Cardiac muscle cell (in vitro differentiated cells and primary cell): ENCODE measurements around the gene UBE2K. TPM values are rescaled to one million over a fixed set of nuclear protein-coding genes. Genes with fewer than 3 reads are reported as not detected.
"Not testable (repeated sequence)": the region's sequence is repeated elsewhere in the genome, so short reads cannot be mapped to it uniquely, and the experiment has no call there.

Experiments used
- DNase-seq, 2 donors: peaks; one replicate each; pipeline versions ENCODE4 v3.0.0 to v3.0.0-alpha.2; 2010 to 2017; ENCODE audit warnings: low read depth in 1 of 2, low spot score in 1 of 2
- H3K27ac ChIP-seq: fragments of 200-600 bp; sonication (generic); 2 replicates; pipeline ENCODE4 v1.5.1; 2016
- H3K27me3 ChIP-seq: fragments of 200-600 bp; sonication (generic); 2 replicates; pipeline ENCODE4 v1.6.0; 2016; ENCODE audit warnings: control low read depth
- H3K36me3 ChIP-seq: fragments of 200-600 bp; sonication (generic); 2 replicates; pipeline ENCODE4 v1.5.1; 2016; ENCODE audit warnings: control low read depth
- H3K4me1 ChIP-seq: fragments of 200-600 bp; sonication (generic); 2 replicates; pipeline ENCODE4 v1.8.1; 2017; ENCODE audit warnings: low read depth, mild to moderate bottlenecking, mixed run types
- H3K4me3 ChIP-seq: fragments of 200-600 bp; sonication (generic); 2 replicates; pipeline ENCODE4 v1.5.1; 2016; ENCODE audit warnings: mild to moderate bottlenecking
- H3K9me3 ChIP-seq: fragments of 200-600 bp; sonication (generic); 2 replicates; pipeline ENCODE4 v1.5.1; 2017; ENCODE audit warnings: low read depth, mild to moderate bottlenecking, control low read depth
- CTCF ChIP-seq: IDR thresholded peaks from 2 replicates; pipeline ENCODE4 v1.5.1; 2012; ENCODE audit warnings: low read depth, mild to moderate bottlenecking, low read length
- polyA plus RNA-seq: library from polyadenylated mRNA; unstranded; fragments of >200 nt; fragmentation: Nextera tagmentation; extraction: Ambion mirVana; gene quantifications from 2 replicates; pipeline ENCODE4 v1.2.1, GENCODE V29; 2016
- total RNA-seq: library from RNA; depleted of rRNA; stranded (reverse); fragments of >200 nt; gene quantifications from 2 replicates; pipeline ENCODE4 v1.2.3, GENCODE V29; 2016

The UBE2K gene
- total and polyA plus RNA-seq, 2 experiments from 2014 or later = 52.0 to 52.5 TPM

DNA sequence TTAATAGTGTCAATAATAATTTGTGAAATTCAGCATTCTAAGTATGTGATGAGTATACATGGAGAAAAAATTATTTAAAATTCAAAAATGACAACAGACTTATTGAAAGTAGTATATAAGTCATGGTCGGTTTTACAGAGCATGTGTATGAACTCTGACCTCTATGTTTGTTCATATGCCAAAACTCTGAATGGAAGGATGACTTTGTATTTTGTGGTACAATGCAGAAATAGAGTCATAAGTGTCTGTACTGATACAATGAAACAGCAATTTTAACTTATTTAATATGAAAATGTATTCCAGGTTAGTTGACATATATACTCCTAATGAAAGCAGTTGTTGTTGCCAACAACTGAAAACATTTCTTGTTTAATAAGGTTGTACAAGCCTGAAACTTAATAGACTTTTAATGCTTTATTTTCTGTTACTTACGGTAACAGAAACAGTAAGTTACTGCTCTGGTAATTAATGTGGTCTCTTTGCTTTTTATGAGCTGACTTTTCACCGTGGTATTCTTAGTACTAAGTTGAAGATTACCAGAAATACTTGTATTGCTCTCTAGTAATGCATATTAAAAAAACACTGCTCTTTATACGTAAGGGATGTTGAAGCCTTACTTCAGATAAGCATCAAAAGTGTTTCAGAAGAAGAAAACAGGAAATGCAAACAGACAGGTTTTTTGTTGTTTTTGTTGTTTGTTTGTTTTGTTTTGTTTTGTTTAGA is 1.9 kb downstream of the UBE2K start:
- Histone ChIP-seq H3K36me3 (no peaks in the 10 kb centered on the region), H3K4me3 (peak overlapping the region; percentile 67), H3K27ac (peak overlapping the region; percentile 93), H3K27me3 (no peaks in the 10 kb centered on the region), H3K9me3 (no peaks in the 10 kb centered on the region), H3K4me1 (peaks cover 24% of the 10 kb centered on the region)
- TF ChIP-seq CTCF = no peak
- DNase-seq = peak in 1 of 2 donors; percentile 39

GRCh38 chr4:39700554-39700953 is 2.6 kb downstream of the UBE2K start:
- Histone ChIP-seq H3K4me3 (peak overlapping the region; percentile 67), H3K27ac (peak overlapping the region; percentile 93), H3K27me3 (no peaks in the 10 kb centered on the region), H3K9me3 (no peaks in the 10 kb centered on the region), H3K36me3 (no peaks in the 10 kb centered on the region), H3K4me1 (peaks cover 24% of the 10 kb centered on the region)
- TF ChIP-seq CTCF = no peak
- DNase-seq = no peak

DNA sequence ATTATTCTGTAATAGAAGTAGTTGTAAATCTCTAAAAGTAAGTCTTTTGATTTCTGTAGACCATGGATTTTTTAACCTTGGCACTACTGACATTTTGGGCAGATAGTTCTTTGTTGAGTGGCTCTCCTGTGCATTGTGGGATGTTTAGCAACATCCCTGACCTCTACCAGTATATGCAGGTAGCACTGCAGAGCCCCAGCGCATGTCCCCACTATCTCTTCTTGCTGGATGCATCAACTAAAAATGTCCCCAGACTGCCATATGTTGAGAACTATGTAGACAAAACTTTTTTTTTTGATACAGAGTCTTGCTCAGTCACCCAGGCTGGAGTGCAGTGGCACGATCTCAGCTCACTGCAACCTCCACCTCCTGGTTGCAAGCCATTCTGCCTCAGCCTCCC is 4.8 kb downstream of the UBE2K start:
- TF ChIP-seq CTCF = no peak
- Histone ChIP-seq H3K4me3 (no peak overlapping the region), H3K27me3 (no peaks in the 10 kb centered on the region), H3K9me3 (no peaks in the 10 kb centered on the region), H3K4me1 (peaks cover 24% of the 10 kb centered on the region), H3K27ac (no peak overlapping the region), H3K36me3 (no peaks in the 10 kb centered on the region)
- no peak for DNase-seq

DNA sequence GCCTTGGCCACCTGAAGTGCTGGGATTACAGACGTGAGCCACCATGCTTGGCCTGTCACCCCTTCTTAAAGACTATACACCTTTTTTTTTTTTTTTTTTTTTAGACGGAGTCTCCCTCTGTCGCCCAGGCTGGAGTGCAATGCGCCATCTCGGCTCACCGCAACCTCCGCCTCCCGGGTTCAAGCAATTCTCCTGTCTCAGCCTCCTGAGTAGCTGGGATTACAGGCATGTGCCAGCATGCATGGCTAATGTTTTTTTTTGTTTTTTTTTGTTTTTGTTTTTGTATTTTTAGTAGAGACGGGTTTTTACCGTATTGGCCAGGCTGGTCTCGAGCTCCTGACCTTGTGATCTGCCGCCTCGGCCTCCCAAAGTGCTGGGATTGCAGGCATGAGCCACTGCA is 6.9 kb downstream of the UBE2K start:
- H3K9me3 ChIP-seq, H3K27ac ChIP-seq, H3K27me3 ChIP-seq, DNase-seq, H3K36me3 ChIP-seq, H3K4me3 ChIP-seq: not testable (repeated sequence)
- peaks cover 16% of the 10 kb centered on the region for H3K4me1 ChIP-seq

- DNase-seq = peak in 1 of 2 donors; percentile 76
- H3K4me3 ChIP-seq = no peak overlapping the region
- no peaks in the 10 kb centered on the region for H3K27me3 ChIP-seq
- no peaks in the 10 kb centered on the region for H3K36me3 ChIP-seq
- peaks cover under 1% of the 10 kb centered on the region for H3K4me1 ChIP-seq
- no peaks in the 10 kb centered on the region for H3K9me3 ChIP-seq
- TF ChIP-seq CTCF = no peak
- no peak overlapping the region for H3K27ac ChIP-seq
Measured at GRCh38 chr4:39706334-39706733, 8.4 kb downstream of the UBE2K start.

- no peak overlapping the region for H3K27ac ChIP-seq
Measured at GRCh38 chr4:39706741-39707511, 9.0 kb downstream of the UBE2K start.

More at GRCh38 chr4:39706741-39707511, 9.0 kb downstream of the UBE2K start:
- no peak for TF ChIP-seq CTCF
- peak in 1 of 2 donors; percentile 49 for DNase-seq
- H3K9me3 ChIP-seq = no peaks in the 10 kb centered on the region
- H3K4me3 ChIP-seq = no peak overlapping the region
- no peaks in the 10 kb centered on the region for H3K36me3 ChIP-seq
- H3K4me1 ChIP-seq = no peaks in the 10 kb centered on the region
- H3K27me3 ChIP-seq = no peaks in the 10 kb centered on the region
